ENCODE data around the gene SLC1A6.
"Not testable (repeated sequence)": the region's sequence is repeated elsewhere in the genome, so short reads cannot be mapped to it uniquely, and the experiment has no call there.

Gene SLC1A6

DNA sequence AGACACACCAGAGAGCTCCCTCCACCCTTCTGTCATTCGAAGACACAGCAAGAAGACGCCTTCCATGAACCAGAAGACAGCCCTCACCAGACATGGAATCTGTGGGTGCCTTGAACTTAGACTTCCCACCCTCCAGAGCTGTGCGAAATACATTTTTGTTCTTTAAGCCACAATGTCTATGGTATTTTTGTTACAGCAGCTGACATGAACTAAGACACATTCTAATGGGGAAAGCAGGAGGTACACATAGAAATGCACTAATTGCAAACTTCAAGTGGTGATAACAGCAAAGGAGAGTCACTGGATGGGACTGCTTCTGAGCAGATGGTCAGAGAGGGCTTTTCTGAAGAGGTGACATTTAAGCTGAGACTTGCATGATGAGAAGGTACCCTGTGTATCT, 22.2 kb downstream of the SLC1A6 start:
- TF ChIP-seq, protein P1, sequence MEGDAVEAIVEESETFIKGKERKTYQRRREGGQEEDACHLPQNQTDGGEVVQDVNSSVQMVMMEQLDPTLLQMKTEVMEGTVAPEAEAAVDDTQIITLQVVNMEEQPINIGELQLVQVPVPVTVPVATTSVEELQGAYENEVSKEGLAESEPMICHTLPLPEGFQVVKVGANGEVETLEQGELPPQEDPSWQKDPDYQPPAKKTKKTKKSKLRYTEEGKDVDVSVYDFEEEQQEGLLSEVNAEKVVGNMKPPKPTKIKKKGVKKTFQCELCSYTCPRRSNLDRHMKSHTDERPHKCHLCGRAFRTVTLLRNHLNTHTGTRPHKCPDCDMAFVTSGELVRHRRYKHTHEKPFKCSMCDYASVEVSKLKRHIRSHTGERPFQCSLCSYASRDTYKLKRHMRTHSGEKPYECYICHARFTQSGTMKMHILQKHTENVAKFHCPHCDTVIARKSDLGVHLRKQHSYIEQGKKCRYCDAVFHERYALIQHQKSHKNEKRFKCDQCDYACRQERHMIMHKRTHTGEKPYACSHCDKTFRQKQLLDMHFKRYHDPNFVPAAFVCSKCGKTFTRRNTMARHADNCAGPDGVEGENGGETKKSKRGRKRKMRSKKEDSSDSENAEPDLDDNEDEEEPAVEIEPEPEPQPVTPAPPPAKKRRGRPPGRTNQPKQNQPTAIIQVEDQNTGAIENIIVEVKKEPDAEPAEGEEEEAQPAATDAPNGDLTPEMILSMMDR (IDR thresholded peaks at IDR 0.05): no peak
- no peaks in the 10 kb centered on the region for H3K4me1 ChIP-seq (ENCODE audit: control insufficient read depth in 1 of 2, insufficient read depth in 1 of 2, low read depth in 1 of 2, low read length in 1 of 2)
- no peak overlapping the region for H3K27ac ChIP-seq
- H3K36me3 ChIP-seq: no peaks in the 10 kb centered on the region
- H3K27me3 ChIP-seq: no peaks in the 10 kb centered on the region
- no peak overlapping the region for H3K4me3 ChIP-seq (ENCODE audit: low read depth in 1 of 2, low read length in 1 of 2)
- H3K9me3 ChIP-seq: peaks cover 7% of the 10 kb centered on the region

DNA sequence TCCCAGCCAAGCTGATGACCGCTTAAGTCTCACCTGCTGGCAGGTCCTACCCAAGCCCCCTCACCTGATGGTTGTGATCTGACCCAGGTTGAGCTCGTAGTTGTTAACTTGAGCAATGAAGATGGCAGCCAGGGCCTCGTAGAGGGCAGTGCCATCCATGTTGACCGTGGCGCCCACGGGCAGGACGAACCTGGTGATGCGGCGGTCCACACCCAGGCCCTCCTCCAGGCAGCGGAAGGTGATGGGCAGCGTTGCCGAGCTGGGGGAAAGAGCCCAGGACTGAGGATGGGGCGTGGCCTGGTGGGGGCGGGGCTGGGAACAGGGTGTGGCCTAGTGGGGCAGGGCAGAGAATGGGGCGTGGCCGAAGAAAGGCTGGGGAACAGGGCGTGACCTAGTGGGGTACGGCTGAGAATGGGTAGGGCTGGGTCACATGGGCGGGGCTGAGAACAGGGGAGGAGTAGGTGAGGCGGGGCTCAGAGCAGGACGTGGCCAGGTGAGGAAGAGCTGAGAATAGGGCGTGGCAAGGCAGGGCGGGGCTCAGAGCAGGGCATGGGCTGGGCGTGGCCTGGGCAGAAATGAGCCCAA, 25.5 kb downstream of the SLC1A6 start:
- Histone ChIP-seq H3K4me3 (ENCODE audit: low read depth in 1 of 2, low read length in 1 of 2) (no peak overlapping the region), H3K27ac (no peak overlapping the region), H3K27me3 (no peaks in the 10 kb centered on the region), H3K36me3 (no peaks in the 10 kb centered on the region), H3K9me3 (peaks cover 3% of the 10 kb centered on the region), H3K4me1 (ENCODE audit: control insufficient read depth in 1 of 2, insufficient read depth in 1 of 2, low read depth in 1 of 2, low read length in 1 of 2) (no peaks in the 10 kb centered on the region)
- TF ChIP-seq, protein P1 (IDR thresholded peaks at IDR 0.05): no peak

DNA sequence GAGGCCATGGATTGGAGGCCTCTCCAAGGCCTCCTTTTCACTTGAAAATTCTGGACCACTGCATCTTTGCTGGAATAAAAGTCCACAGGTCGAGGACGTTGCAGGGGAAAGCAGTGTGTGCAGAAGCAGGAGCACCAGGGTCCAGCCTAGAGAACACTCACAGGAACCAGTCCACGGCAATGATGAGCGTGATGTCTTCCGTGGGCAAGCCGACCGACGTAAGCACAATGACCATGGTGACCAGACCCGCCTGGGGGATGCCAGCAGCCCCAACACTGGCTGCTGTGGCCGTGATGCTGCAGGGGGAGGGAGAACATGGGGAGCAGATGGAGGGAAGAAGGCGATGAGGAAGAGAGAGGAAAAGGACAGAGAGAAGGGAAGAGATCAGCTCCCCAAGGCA, 26.9 kb downstream of the SLC1A6 start:
- Histone ChIP-seq H3K4me3 (ENCODE audit: low read depth in 1 of 2, low read length in 1 of 2) (no peak overlapping the region), H3K27me3 (no peaks in the 10 kb centered on the region), H3K4me1 (ENCODE audit: control insufficient read depth in 1 of 2, insufficient read depth in 1 of 2, low read depth in 1 of 2, low read length in 1 of 2) (no peaks in the 10 kb centered on the region), H3K27ac (no peak overlapping the region), H3K9me3 (no peaks in the 10 kb centered on the region), H3K36me3 (no peaks in the 10 kb centered on the region)
- TF ChIP-seq, protein P1 (IDR thresholded peaks at IDR 0.05): no peak

DNA sequence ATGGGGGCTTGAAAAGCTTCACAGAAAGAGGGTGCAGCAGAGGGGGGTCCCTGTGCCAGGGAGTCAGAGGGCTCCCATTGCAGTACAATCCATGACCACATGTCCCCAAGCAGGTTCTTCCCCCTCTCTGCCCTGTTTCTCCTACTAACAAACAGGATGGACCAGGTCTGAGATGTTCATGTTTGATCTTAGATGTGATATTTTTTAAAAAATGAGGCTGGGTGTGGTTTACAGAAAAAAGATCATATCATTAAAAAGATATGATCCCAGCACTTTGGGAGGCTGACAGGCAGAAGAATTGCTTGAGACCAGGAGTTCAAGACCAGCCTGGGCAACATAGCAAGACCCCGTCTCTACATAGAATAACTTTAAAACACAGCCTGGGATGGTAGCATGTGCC, 29.2 kb downstream of the SLC1A6 start:
- Histone ChIP-seq H3K36me3 (no peaks in the 10 kb centered on the region), H3K4me3 (ENCODE audit: low read depth in 1 of 2, low read length in 1 of 2) (no peak overlapping the region), H3K27ac (no peak overlapping the region), H3K4me1 (ENCODE audit: control insufficient read depth in 1 of 2, insufficient read depth in 1 of 2, low read depth in 1 of 2, low read length in 1 of 2) (no peaks in the 10 kb centered on the region), H3K27me3 (no peaks in the 10 kb centered on the region), H3K9me3 (no peaks in the 10 kb centered on the region)
- TF ChIP-seq, protein P1 (IDR thresholded peaks at IDR 0.05): no peak

DNA sequence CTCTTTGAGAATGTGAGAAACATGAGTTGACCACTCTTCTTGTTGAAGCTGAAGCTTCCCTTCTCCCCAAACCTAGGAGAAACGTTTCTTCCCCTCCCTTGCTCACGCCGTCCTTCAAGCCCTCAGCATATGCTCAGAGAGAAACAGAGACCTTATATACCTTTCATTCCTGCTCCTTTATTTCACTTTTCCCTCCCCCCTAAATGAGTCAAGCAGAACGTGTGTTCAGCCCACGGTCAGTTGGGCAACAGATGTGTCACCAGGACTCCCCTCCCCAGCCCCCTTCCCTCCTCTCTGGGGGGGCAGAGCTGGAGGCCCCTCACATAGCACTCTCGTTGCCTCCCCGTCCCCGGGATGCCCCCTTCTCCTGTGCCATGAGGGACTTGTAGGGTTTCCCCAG, 29.8 kb downstream of the SLC1A6 start:
- Histone ChIP-seq H3K4me1 (ENCODE audit: control insufficient read depth in 1 of 2, insufficient read depth in 1 of 2, low read depth in 1 of 2, low read length in 1 of 2) (no peaks in the 10 kb centered on the region), H3K9me3 (no peaks in the 10 kb centered on the region), H3K36me3 (no peaks in the 10 kb centered on the region), H3K27ac (no peak overlapping the region), H3K4me3 (ENCODE audit: low read depth in 1 of 2, low read length in 1 of 2) (no peak overlapping the region), H3K27me3 (no peaks in the 10 kb centered on the region)
- TF ChIP-seq, protein P1 (IDR thresholded peaks at IDR 0.05): no peak

DNA sequence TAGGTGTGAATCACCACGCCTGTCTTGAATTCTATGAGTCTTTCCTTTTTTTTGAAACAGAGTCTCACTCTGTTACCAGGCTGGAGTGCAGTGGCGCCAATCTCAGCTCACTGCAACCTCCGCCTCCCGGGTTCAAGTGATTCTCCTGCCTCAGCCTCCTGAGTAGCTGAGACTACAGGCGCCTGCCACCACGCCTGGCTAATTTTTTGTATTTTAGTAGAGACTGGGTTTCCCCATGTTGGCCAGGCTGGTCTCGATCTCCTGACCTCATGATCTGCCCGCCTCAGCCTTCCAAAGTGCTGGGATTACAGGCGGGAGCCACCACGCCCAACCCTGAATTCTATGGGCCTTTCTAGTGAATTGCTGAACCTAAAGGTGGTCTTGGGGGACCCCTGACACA, 30.3 kb downstream of the SLC1A6 start:
- not testable (repeated sequence) for H3K27me3 ChIP-seq, H3K36me3 ChIP-seq

More for the DNA sequence above, 30.3 kb downstream of the SLC1A6 start:
- not testable (repeated sequence) for H3K4me3 ChIP-seq (ENCODE audit: low read depth in 1 of 2, low read length in 1 of 2); H3K27ac ChIP-seq; H3K9me3 ChIP-seq; H3K4me1 ChIP-seq (ENCODE audit: control insufficient read depth in 1 of 2, insufficient read depth in 1 of 2, low read depth in 1 of 2, low read length in 1 of 2)
